HG03432 (cell line): ENCODE data around the gene COL4A6.
"Not testable (repeated sequence)": the region's sequence is repeated elsewhere in the genome, so short reads cannot be mapped to it uniquely, and the experiment has no call there.

ENCODE experiments used
- ATAC-seq: cut with Tn5 transposase; IDR thresholded peaks from one replicate; pipeline ENCODE4 v1.9.1; 2021; ENCODE audit warnings: mild to moderate bottlenecking, moderate library complexity; ENCODE audit not compliant: unreplicated experiment

Gene COL4A6

GRCh38 chrX:108438110-108438623 lies at the start of gene COL4A6:
Gene COL4A6 (minus strand): TSS chrX:108438422. CDS start chrX:108438196, 226 bp downstream.
- ATAC-seq: no peak

GRCh38 chrX:108485960-108486359 lies 47.7 kb upstream of the COL4A6 start:
- no peak for ATAC-seq

- no peak for ATAC-seq
These were observed 46.0 kb upstream of the COL4A6 start for GRCh38 chrX:108484251-108484650.

- ATAC-seq: not testable (repeated sequence)
These were observed 43.3 kb upstream of the COL4A6 start for GRCh38 chrX:108481528-108481927.

- no peak for ATAC-seq
These were observed 35.8 kb upstream of the COL4A6 start for GRCh38 chrX:108473979-108474378.

GRCh38 chrX:108468486-108468885 lies 30.3 kb upstream of the COL4A6 start:
- no peak for ATAC-seq

- ATAC-seq: no peak
These were observed 26.4 kb upstream of the COL4A6 start for GRCh38 chrX:108464604-108465003.

GRCh38 chrX:108456971-108457477 lies 18.8 kb upstream of the COL4A6 start:
- ATAC-seq: no peak

GRCh38 chrX:108453841-108454240 lies 15.6 kb upstream of the COL4A6 start:
- no peak for ATAC-seq

- no peak for ATAC-seq
These were observed 9.1 kb upstream of the COL4A6 start for GRCh38 chrX:108447303-108447702.

- no peak for ATAC-seq
These were observed 4.8 kb upstream of the COL4A6 start for GRCh38 chrX:108442901-108443464.

- ATAC-seq: no peak
These were observed 1.9 kb upstream of the COL4A6 start for GRCh38 chrX:108439961-108440696.

- ATAC-seq: no peak
These were observed 1.3 kb upstream of the COL4A6 start, which contains the start of gene COL4A5 for GRCh38 chrX:108439426-108439942. Gene COL4A5 (plus strand): TSS chrX:108439838. CDS start chrX:108440126, 288 bp downstream.

- no peak for ATAC-seq
These were observed 693 bp downstream of the COL4A6 start for GRCh38 chrX:108437349-108438109.

- no peak for ATAC-seq
These were observed 3.0 kb downstream of the COL4A6 start for GRCh38 chrX:108435261-108435660.

- no peak for ATAC-seq
These were observed 12.0 kb downstream of the COL4A6 start for GRCh38 chrX:108426262-108426661.

GRCh38 chrX:108420481-108420880 lies 17.7 kb downstream of the COL4A6 start:
- ATAC-seq: no peak

GRCh38 chrX:108419401-108419800 lies 18.8 kb downstream of the COL4A6 start:
- ATAC-seq: no peak

GRCh38 chrX:108417257-108417656 lies 21.0 kb downstream of the COL4A6 start:
- no peak for ATAC-seq

GRCh38 chrX:108415891-108416290 lies 22.3 kb downstream of the COL4A6 start:
- ATAC-seq: no peak

- no peak for ATAC-seq
These were observed 23.1 kb downstream of the COL4A6 start for GRCh38 chrX:108415146-108415545.
